GM19438 (cell line): Measurements from ENCODE around the gene SAMD14.

ENCODE experiments used
- ATAC-seq: cut with Tn5 transposase; IDR thresholded peaks from one replicate; pipeline ENCODE4 v1.9.1; 2021; ENCODE audit warnings: low read depth; ENCODE audit not compliant: unreplicated experiment

The SAMD14 gene

DNA sequence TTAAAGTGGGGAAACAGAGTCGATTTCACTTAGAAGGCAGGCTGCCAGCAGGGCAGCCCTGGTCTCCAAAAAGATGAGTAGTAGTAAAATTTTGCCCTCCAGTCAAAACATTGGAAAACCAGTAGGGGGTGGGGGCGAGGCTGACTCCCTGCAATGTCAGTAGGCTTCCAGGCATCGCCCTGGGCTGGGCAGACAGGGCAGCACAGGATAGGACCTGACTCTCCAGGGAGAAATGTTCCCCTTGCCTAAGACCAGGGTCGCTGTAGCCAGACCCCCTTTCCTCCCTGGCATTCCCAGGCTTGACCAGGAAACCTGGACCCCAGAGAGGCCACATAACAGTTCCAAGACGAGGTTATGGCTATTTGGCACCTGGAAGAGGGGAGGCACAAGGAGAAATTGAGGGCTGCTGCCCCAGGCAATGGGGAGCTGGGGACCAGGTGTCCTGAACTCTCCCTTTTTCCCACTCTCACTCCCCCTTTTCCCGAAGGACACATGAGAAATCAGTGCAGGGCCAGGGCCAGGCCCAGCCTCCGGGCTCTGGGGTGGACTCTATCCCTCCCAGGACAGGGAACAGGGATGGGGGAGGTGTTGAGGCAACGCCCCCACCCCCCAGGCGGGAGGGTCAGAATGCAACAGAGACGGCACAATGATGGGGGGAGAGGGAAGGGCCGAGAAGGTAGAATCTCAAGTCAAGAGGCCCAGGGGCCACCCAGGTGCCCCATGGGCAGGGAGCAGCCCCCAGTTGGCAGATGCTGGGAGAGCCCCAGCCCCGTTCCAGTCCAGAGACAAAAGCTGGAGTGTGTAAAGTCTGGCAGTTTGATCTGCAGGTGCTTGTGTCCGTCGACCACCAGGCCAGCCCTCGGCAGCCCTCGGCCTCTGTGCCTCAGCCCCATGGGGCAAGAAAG is 4.5 kb upstream of the SAMD14 start:
- ATAC-seq: no peak

DNA sequence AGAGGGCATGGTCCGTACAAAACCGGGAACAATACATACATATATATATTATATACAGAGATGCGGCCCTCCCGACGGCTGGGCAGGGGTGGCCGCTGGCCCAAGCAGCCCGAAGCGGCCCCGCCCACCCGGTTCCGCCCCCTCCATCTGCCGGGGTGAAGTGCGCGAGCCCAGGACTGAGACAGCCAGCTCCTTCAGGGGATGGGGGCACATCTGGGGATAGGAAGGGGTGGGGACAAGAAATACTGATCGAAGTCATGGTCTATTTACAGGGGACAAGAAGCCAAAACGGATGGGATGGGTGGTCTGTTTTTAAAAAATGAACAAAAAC is 3.8 kb upstream of the SAMD14 start:
- no peak for ATAC-seq

DNA sequence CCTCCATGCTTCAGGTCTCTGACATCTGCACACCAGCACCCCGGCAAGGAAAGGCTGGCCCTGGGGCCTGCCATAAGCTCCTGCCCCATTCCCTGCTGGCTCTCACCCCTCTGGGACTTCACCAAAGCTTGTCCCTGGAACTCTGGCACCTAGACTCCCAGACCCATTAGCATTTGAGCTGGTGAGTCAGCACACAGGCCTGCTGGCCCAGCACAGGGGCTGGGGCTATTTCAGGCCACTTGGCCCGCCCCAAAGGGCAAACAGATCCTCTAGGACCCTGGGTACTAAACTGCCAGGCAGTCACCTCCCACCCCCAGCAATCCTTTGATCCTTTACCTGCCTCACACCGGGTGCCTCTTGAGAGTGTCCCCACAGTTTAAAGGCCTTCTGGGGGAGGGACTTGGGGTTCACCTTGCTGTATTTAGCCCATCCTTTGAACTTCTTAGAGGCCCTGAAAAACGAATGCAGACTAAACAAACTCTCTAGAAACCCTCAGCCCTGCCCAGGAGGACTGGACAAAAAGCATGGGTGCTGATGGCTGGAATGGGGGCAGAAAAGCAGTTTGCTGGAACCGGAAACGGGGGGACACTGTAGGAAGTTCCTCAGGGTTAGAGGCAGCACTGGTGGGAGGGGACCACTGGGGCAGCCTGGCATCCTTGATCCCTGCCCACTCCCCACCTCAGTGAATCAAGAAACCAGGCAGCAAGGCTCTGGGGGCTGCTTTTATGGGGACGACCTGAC is 3.2 kb upstream of the SAMD14 start:
- ATAC-seq: no peak

DNA sequence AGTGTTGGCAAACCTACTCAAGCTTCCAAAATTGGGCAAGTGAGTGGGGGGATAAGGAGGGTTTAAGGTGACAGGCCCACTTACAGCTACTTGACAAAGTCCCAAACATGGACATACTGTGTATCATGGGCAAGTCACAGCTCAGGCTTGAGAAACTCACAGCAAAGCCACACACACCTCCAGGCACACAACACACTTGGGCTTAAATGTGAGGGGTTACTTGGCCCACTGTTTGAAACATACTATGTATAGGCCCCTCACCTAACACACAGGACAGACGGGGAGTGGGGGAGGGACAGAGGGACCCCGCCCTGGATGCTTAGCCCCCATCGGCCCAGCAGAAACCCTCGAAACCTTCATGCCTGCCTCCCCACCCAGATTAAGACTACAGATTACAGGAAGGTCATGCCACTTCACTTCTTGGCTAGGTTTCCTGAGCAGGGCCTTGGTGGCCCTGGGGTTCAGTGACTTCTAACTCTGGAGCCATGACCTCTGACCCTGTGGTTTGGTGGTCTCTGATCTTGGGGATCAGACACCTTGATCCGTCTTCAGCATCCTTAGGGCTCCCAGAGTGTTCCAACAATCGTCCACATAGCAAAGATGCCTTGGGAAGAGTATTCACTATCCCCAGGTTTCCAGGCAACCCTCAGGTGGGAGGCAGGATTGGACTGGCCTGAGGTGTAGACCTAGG is 2.3 kb upstream of the SAMD14 start:
- ATAC-seq: no peak

DNA sequence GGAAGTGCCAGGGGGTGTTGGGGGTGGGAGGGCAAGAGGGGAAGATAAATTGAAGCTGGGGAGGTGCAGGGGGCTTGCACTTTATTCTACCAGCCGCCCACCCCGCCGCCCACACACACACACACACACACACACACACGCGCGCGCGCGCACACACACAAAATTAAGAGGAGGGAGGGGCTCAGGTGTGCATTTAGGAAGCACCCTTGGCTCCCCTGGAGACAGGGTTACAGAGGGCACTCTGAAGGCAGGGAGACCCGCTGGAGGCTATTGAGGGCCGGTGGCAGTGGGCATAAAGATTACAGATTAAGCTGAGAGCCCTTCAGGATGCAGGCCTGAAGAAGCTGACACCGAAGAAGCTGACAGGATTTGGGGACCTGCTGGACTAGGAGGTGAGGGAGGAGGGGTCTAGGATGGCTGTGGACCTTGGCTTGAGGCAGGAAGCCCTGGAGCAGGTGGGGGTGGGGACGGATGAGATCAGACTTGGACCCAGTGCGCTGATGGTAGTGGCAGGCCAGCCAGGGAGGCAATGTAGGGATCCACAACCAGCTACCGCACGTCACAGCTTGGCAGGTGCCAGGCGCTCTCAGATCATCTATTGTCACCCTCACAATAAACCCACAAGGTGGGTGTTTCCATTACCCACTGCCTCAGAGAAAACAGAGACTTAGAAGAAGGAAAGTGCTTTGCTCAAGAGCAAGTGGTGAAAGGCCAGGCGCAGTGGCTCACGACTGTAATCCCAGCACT is 772 bp upstream of the SAMD14 start:
- ATAC-seq: no peak

DNA sequence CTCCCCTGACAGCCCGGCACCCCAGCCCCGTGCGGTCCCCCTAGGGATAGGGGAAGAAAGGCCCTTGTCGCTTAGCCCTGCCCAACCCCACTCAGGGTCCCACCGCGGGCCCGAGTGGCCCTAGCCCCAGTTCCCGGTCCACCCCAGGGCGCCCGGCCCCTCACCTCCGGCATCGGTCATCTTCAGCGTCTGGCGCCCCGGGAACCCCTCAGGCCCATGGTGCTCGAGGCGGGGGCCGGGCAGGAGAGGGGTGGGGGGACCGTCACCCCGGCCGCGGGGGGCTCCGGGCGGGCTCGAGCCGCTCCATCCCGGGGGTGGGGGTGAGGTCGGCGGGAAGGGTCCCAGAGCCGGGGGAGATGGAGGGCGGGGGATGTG is 620 bp downstream of the SAMD14 start:
- no peak for ATAC-seq

DNA sequence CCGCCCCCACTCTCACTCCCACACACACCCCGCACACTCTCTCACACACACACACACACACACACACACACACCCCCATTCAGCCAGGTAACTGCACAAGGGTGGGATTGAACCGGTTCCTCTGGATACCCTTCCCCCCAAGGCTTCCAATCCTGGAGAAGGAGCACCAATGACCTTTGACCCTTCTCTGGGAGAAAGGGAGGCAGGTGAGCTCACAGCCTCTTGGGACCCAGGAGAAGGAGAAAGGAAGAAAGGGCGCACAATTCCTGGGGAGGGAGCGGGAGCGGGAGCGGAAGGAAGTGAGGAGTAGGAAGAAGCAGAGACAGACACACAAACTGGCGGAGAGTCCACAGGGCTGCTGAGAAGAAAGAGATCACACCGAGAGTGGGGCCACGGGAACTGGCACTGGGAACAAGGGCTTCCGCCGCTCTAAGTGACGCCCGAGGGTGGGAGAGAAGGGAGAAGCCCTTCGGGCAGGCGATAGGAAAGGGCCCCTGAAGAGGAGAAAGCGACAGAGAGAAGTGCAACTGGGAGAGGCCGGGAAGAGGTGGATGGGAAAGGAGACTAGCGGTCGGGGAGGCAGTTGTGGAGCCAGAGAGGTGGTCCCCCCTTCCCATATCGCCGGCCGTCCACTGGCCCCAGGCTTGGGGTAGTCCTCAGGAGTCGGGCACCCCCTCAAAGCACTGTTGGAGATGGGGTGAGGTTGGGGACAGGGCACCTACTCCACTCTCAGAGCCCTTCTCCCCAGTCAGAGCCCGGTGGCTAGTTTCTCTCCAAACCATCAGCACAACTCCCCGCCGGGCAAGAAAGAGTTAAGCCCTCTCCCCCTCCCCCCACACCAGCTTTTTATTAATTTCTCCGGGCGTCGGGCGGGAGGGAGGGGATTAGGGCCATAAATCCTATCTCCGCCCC is 1.3 kb downstream of the SAMD14 start:
- no peak for ATAC-seq

DNA sequence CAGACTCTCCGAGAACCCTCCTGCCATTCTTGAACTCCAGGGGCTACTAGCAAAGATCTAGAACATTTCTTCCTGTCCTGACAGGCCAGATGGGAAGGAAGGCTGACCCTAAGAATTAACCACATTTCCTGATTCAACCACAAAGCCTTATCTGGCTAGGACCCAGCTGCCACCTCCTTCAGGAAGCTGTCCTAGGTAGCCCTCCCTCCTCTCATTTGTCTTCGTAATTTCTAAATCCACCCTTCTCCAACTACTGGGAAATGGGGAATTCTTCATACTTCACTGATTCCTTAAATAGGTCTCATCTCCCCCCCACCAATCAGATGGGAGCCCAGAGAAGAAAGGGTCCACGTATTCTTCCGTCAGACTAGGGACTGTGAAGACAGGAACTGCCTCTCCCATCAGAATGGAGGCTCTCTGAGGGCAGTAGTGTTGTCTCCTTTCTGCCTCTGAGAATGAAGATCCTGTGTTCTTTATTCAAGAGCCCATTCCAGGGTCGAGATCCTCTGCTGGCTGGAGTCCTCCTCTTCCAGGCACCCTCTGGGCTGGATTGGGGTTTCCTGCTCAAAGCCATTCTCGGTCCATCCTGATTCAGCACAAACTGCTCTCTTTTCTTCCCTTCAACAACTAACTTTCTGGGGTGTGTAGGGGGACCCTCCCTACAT is 2.1 kb downstream of the SAMD14 start:
- no peak for ATAC-seq

DNA sequence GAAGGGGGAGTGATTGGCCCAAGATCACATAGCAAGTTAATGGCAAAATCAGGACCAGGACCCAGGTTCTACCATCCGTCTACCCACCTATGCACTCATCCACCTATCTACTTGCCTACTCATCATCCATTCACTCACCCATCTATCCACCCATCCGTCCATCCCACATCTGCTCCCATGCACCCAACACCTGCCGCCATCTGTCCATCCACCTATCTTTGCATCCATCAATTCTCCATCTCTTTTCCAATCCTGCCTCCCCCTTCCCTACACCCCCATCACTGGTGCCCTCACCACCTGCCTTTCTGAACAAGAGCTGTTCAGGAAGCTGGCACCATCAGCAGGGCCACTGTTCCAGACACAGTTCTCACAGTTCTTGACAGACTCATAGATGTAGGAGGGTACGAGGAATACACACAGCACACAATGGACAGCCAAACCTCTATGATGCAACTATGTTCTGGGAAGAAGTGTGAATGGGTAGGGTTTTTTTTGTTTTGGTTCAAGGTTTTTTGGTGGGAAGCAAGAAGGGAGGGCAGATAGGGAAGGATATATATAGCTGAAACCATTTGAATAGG is 4.5 kb downstream of the SAMD14 start:
- ATAC-seq: no peak

DNA sequence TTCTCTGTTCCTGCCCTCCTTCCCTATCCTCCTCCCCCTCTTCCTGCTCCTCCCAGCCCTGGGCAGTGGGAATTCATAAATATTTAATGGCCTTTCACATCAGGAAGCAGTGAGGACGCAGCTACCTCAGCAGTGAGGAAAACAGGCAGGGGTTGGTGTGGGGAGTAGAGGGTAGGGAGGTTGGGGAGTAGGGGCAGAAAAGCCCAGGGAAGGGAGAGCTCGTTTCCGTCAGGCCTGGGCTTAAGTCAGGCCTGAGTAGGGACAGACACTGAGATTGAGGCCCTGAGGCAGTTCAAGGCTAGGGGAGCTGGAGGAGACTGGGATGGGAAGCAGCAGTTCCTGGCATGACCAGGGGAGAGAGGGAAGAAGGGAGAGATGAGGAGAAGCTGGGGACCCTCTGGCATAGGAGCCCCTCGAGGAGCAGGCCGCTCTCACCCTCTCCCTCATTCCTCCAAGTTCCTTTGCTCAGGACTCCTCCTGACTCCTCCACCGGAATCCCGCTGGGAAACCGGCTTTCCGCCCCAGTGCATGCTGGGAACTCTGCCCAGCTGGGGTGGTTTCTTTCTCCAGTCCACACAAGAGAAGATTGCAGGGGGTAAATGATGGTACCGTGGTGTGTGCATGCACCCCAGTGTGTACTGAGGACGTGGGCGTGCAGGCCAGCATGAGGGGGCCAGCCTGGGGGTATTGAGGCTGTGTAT is 6.2 kb downstream of the SAMD14 start:
- no peak for ATAC-seq

DNA sequence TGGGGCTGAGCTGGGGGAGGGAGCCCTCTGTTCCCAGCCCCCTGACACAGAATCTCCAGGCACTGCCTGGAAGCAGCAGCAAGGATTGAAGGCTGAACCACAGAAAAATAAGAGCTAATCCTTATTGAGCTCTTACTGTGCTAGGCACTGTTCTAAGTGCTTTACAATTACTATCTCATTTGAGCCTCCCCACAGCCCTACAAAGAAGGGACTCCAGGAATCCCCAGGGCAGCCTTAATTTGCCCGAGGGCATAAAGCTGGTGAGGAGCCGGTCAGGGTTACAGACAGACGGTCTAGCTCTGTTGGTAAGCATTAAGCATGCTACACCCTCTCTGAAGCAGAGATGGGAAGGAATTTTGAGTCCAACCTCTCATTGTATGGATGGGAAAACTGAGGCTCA is 7.0 kb downstream of the SAMD14 start:
- no peak for ATAC-seq

DNA sequence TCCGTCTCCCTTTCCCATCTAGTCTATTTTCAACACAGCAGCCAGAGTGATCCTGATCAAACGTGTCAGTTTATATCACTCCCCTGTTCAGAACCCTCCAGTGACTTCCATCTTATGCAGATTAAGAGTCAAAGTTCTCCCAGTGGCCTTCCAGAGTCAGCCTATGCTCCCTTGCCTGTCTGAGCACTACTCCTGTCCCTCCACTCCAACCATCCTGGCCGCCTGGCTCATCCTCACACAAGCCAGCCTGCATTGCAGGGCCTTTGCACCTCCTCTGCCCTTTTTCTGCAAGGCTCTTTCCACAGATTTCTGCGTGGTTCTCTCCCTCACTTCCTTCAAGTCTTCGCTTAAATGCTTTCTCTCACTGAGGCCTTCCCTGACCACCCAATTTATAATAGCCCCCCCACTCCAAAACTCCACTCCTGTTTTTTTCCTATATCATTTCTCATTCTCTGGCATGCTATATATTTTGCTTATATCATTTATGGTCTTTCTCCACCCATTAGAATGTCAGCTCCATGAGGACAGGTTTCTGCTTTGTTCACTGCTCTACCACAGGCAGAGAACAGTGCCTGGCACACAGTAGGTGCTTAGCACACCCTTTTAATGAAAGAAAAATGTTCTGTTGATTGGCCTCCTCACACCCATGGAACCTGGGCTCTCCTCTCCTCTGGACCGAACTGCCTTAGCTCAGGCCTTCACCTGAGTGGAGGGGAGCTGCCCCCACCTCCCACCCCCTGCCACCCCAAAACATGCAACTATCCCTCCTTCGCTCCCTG is 9.3 kb downstream of the SAMD14 start:
- ATAC-seq: no peak

DNA sequence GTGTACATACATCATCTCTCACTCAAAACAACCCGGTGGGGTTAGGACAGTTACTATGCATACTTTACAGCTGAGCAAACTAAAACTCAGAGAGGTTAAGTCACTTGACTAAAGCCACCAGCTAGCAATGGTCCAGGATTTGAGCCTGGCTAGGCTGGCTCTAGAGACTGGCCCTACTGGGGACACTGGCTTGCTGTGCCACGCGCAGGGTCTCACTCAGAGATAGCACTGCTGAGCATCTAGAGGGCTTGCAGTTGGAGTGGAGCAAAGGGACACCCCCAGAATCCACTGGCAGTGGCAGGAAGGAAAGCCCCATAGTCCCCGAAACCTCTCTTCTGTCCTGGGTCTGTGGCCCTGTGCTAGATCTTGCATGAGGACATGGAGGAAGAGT is 11.1 kb downstream of the SAMD14 start:
- no peak for ATAC-seq

DNA sequence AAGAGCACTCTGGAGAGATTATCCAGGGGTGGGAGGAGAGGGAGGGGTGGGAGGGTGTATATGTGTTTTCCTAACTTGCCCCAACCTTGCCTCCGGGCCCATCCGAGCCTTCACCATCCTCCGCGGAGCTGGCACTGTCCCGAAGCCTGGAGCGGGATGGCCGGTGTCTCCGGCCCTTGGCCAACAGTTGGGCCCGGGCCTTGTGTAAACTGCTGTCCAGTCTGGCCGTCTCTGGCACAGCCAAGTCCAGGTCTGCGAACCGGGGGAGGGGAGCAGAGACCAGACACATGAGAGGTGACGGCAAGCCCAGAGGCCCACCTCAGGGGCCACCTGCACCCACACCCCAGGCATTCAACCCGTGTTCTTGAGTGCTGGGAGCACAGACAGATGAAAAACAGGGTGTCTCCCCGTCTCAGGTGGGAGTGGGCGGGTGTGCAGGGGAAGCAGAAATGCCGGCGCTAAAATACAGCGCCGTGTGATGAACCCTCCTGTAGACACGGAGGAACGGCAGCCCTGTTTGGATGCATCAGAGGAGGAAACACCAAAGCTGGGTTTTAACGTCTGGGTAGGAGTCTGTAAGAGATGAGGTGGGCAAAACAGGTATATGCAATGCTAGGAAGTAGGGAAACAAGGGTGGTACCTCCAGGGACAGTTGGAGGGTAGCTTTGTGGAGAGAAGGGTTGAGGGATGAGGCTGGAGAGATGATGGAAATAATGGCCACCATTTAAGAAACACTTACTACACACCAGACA is 11.7 kb downstream of the SAMD14 start:
- ATAC-seq: no peak

DNA sequence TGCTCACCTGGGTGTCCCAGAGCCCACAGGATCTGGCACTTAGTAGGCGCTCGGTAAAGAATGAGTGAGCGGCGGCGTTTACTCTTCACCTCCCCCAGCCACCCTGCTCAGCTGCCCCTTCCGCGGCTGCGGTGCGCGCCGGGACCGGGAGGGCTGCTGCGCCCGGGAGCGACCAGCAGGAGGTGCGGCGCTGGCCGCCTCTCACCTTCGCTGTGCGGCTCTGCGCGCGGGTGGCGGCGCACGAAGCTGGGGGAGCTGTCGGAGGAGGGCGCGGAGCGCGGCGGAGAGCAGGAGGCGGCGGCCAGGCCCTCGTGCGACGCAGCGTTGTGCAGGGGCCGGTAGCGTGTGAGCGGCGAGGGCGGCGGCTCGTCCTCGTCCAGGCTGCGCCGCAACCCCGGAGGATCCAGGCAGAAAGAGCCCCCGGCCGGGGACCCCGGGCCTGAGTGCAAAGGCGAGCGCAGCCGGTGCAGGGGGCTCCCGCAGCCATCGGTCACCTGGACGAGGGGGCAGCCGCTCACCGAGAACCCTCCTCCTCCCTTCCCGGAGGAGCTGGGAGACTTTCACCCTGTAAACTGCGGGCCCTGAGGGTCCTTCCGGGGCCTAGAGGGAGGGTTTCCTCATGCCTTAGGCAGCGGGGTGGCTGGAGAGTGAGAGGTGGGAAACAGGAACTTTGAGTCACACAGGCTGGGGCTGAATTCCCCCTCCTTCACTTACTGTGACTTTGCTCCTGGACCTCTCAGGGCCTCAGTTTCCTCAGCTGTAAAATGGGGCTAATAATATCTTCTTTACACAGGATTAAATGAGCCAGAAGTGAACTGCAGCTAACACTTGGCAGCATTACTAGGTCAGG is 12.5 kb downstream of the SAMD14 start:
- no peak for ATAC-seq

DNA sequence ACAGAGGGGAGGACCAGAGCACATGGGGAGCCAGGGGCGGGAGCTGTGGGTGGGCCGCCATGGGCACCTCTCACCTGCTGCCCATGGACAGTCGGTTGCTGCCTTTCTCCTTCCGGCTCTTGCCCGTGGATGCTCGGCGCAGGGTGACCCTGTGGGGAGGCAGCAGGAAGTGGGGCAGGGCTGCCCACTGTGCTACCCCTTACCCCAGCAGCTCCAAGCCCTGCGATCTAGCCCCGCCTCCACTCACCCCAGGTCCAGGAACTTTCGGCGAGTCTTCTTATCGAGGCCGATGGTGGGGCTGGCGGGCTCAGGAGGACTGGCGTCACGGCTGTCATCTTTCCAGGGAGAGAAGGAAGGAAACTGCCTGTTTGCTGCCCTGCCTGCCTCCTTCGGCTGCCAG is 14.2 kb downstream of the SAMD14 start:
- ATAC-seq: no peak
